Transverse colon (tissue), 4 donors: ENCODE measurements around the gene UNC119. TPM values are rescaled to one million over a fixed set of nuclear protein-coding genes. Genes with fewer than 3 reads are reported as not detected.

Experiments
- DNase-seq: peaks from one replicate; pipeline ENCODE4 v3.0.0-alpha.2; 2019
- H3K27ac ChIP-seq, 4 donors: fragments of 200-600 bp; sonication (generic); 2 replicates each; pipeline ENCODE4 v1.5.1; 2016 to 2018; ENCODE audit warnings: inconsistent platforms in 4 of 4
- H3K27me3 ChIP-seq: fragments of 200-600 bp; sonication (generic); 2 replicates; pipeline ENCODE4 v1.5.1; 2017; ENCODE audit warnings: inconsistent platforms
- H3K36me3 ChIP-seq, 4 donors: fragments of 200-600 bp; sonication (generic); 2 replicates each; pipeline ENCODE4 v1.5.1; 2017 to 2019; ENCODE audit warnings: inconsistent platforms in 4 of 4
- H3K4me1 ChIP-seq, 4 donors: fragments of 200-600 bp; sonication (generic); 2 replicates each; pipeline ENCODE4 v1.5.1; 2017 to 2020; ENCODE audit warnings: inconsistent platforms in 4 of 4
- H3K4me3 ChIP-seq, 4 donors: fragments of 200-600 bp; sonication (generic); 1 replicate in 1 of 4; 2 replicates in 3 of 4; pipeline versions ENCODE4 v1.5.1 to v1.6.1; 2017 to 2019; ENCODE audit warnings: inconsistent platforms in 4 of 4
- H3K9me3 ChIP-seq, 2 donors: fragments of 200-600 bp; sonication (generic); 2 replicates each; pipeline ENCODE4 v1.5.1; 2017 to 2019; ENCODE audit warnings: inconsistent platforms in 2 of 2
- EP300 ChIP-seq: sonication (generic); formaldehyde crosslinking; IDR thresholded peaks from one replicate; pipeline ENCODE4 v1.6.1; 2017; ENCODE audit warnings: antibody characterized with exemption, low read depth
- POLR2A ChIP-seq: fragments of 450-650 bp; IDR thresholded peaks from one replicate; pipeline ENCODE4 v1.6.1; 2016; ENCODE audit warnings: antibody characterized with exemption, mild to moderate bottlenecking, moderate library complexity
- POLR2AphosphoS5 ChIP-seq, 3 donors: sonication (generic); formaldehyde crosslinking; IDR thresholded peaks; one replicate each; pipeline ENCODE4 v1.6.1; 2016; ENCODE audit warnings: antibody characterized with exemption in 3 of 3
- WGBS, 2 donors: methylation state at CpG; one replicate each; pipeline ENCODE4 v1.1.5; 2018; ENCODE audit warnings: low coverage in 1 of 2; 5-methylcytosine and 5-hydroxymethylcytosine counted together
- in situ Hi-C, 4 donors: fragments of 200-750 bp; cut with MboI; loops; one replicate each; pipeline versions ENCODE4 v1.15.0 to v1.15.1; 2017; ENCODE audit warnings: low sequenced_read_pairs in 3 of 4, low pct_ligation_motif_present in 1 of 4, low pct_unique_long_range_greater_than_20kb in 1 of 4
- intact Hi-C: fragments of 100-400 bp; cut with DNase I; formaldehyde crosslinking; loops from one replicate; pipeline ENCODE4 v1.15.1; 2023; ENCODE audit warnings: low total_unique reads
- total RNA-seq, 4 donors: library from RNA; depleted of rRNA; stranded (reverse); fragments of >200 nt; gene quantifications; one replicate each; pipeline ENCODE4 v1.1.0, GENCODE V29; 2016
- TF ChIP-seq, protein P1 (sequence below), 5 experiments: fragments of 200-600 bp in 3 of 5; fragments of 450-650 bp in 2 of 5; sonication (generic) in 3 of 5; IDR thresholded peaks; 1 replicate in 2 of 5; 2 replicates in 3 of 5; pipeline ENCODE4 v1.5.1; 2016 to 2017; ENCODE audit warnings: antibody characterized with exemption in 5 of 5, inconsistent platforms in 3 of 5, mild to moderate bottlenecking in 2 of 5, moderate library complexity in 1 of 5

Gene UNC119
- total RNA-seq, 4 donors from 2014 or later = 16.4 to 52.4 (median 32.8) TPM

DNA sequence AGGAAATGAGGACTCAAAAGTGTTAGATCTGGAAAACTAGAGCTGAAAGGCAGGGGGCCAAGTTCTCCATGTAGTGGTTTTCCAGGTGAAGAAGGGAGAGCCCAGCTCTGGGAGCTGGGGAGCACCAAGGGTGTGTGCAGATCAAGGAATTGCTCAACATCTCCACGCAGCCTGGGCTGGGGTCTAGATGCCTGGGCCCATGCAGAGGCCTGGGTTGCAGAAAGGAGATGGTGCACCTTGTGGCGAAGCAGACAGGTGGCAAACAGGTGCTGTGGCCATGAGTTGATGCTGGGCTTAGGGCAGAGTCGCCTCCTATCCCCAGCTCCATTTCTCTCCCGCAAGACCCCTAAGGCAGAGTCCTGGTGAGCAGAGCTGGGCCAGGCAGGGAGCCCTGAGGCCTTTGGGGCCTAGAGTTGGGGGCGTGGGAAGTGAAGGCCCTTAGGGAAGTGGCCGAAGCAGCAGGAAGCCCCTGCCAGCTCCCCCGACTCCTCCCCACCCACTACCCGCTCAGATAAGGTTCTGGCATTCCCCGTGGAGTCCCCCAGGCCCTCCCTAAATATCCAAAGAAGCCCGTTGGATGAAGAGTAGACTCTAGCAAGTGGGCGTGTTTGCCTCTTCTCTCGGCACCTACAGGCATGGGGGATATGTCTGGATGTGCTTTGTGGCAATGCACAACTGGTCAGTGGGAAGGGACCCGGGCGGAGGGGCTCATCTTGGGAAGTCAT is 45.5 kb downstream of the UNC119 start:
- no peaks in the 10 kb centered on the region for H3K9me3 ChIP-seq
- in situ Hi-C loops (no loop called here), intact Hi-C loops (no loop called here)
- H3K36me3 ChIP-seq = no peaks in the 10 kb centered on the region
- H3K27ac ChIP-seq = no peak overlapping the region
- no peak for DNase-seq
- H3K27me3 ChIP-seq = peaks cover 17% of the 10 kb centered on the region
- 79 to 100% methylated on average over 2 to 14 of the region's 14 CpGs for WGBS, 2 donors
- TF ChIP-seq, protein P1, sequence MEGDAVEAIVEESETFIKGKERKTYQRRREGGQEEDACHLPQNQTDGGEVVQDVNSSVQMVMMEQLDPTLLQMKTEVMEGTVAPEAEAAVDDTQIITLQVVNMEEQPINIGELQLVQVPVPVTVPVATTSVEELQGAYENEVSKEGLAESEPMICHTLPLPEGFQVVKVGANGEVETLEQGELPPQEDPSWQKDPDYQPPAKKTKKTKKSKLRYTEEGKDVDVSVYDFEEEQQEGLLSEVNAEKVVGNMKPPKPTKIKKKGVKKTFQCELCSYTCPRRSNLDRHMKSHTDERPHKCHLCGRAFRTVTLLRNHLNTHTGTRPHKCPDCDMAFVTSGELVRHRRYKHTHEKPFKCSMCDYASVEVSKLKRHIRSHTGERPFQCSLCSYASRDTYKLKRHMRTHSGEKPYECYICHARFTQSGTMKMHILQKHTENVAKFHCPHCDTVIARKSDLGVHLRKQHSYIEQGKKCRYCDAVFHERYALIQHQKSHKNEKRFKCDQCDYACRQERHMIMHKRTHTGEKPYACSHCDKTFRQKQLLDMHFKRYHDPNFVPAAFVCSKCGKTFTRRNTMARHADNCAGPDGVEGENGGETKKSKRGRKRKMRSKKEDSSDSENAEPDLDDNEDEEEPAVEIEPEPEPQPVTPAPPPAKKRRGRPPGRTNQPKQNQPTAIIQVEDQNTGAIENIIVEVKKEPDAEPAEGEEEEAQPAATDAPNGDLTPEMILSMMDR (IDR thresholded peaks at IDR 0.05) = no peak
- TF ChIP-seq POLR2A (no peak), EP300 (no peak), POLR2AphosphoS5 (IDR thresholded peaks at IDR 0.05) (no peak)
- peaks cover 0 to 11% (median 5%) of the 10 kb centered on the region in 4 donors for H3K4me1 ChIP-seq
- no peak overlapping the region for H3K4me3 ChIP-seq

DNA sequence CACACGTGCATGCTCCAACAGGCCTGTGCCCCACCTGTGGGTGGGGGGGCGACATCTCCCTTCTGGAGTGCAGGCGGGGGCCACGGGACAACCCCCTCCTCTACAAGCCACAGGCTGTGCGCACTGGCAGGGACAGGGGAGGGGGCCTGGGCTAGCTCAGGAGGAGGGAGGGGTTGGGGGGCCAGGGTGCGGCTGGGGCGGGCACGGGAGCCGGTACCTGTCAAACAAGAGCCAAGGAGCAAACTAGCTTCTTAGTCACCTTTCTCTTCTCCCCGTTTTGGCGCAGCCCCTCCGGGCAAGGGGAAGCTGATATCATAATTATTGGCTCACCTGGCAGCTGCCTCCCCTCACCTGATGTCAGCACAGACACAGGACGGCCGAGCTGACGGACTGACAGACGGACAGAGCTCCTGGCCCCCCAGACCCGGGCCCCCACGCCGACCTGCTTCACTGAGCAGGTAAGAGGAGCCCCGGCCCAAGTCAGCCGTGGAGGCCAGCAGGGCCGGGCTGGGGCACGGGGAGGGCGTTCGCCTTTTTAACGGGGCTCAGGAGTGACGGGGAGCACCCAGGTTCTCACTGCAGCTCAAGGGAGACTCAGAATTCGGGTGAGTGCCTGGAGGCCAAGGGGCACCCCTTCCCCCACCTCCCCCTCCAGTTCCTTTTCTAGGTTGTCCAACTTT is 46.3 kb downstream of the UNC119 start, which contains the start of gene FOXN1:
TSS of gene FOXN1 (plus strand) at position 363 of the 680 bp plus-strand sequence. CDS start 17,622 bp downstream, outside the sequence.
- 81% methylated on average over 28 of the region's 28 CpGs; no CpG with 5 or more reads in 1 of the 2 donors for WGBS, 2 donors
- TF ChIP-seq POLR2A (no peak), POLR2AphosphoS5 (IDR thresholded peaks at IDR 0.05) (no peak), EP300 (no peak)
- TF ChIP-seq, protein P1 (IDR thresholded peaks at IDR 0.05) = no peak

GRCh38 chr17:28503420-28503819 is 49.0 kb downstream of the UNC119 start:
- Histone ChIP-seq H3K4me3 (no peak overlapping the region), H3K36me3 (no peaks in the 10 kb centered on the region), H3K27ac (no peak overlapping the region), H3K27me3 (peaks cover 14% of the 10 kb centered on the region), H3K9me3 (no peaks in the 10 kb centered on the region), H3K4me1 (peaks cover 0 to 42% (median 23%) of the 10 kb centered on the region in 4 donors)
- in situ Hi-C loops = no loop called here
- no peak for TF ChIP-seq EP300
- TF ChIP-seq POLR2AphosphoS5 (IDR thresholded peaks at IDR 0.05) = no peak
- TF ChIP-seq, protein P1 (IDR thresholded peaks at IDR 0.05) = no peak
- TF ChIP-seq POLR2A = no peak
- 70 to 88% methylated on average over 3 of the region's 3 CpGs for whole genome bisulfite sequencing, 2 donors
- intact Hi-C loops = no loop called here
- DNase-seq = no peak

More for the DNA sequence above, 46.3 kb downstream of the UNC119 start, which contains the start of gene FOXN1:
- Histone ChIP-seq H3K4me3 (no peak within 1 kb of the TSS), H3K36me3 (no peaks in the 10 kb centered on the region), H3K27me3 (peaks cover 17% of the 10 kb centered on the region), H3K4me1 (peaks cover 0 to 19% (median 12%) of the 10 kb centered on the region in 4 donors), H3K27ac (no peak within 1 kb of the TSS), H3K9me3 (no peaks in the 10 kb centered on the region)
- no peak for DNase-seq
- intact Hi-C loops = no loop called here
- in situ Hi-C loops = no loop called here
